GM21786 (cell line): ENCODE data around the gene NEK6.
"Not testable (repeated sequence)": the region's sequence is repeated elsewhere in the genome, so short reads cannot be mapped to it uniquely, and the experiment has no call there.

Source experiments
- ATAC-seq: cut with Tn5 transposase; IDR thresholded peaks from one replicate; pipeline ENCODE4 v1.9.1; 2021; ENCODE audit not compliant: unreplicated experiment

Gene NEK6

DNA sequence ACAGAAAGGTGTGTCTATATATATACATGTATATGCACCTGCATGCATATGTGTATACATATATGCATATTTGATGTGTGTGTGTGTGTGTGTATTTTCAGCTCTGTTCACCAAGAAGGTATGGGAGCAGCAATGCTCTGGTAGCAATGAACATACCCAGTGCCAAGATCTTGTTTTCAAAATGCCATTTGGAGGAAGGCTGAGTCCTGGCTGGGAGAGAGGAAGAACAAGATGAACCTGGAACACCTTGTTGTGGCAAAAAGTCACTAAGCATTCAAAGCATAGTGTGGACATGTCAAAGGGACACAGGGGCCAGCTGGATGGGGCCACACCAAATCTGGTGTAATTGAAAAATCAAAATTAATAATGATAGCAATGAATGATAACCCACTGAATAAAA is 31.8 kb upstream of the NEK6 start:
- no peak for ATAC-seq

DNA sequence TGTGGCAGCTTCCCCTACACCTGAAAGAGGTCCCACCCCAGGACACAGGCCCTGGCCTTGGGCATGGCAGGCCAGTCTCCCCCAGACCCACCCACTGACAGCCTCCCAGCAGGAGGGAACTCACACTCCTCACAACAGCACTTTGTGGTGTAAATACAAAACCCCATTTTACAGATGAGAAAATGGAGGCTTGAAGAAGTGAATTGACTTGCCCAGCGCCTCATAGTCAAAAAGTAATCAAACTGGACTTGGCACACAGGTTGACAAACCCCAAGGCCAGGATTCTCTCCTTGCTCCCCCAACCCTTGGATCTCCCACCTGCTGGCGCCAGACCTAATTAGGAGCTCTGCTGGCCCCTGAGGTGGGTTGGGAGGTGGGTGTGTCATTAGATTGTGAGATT is 29.2 kb upstream of the NEK6 start:
- no peak for ATAC-seq

DNA sequence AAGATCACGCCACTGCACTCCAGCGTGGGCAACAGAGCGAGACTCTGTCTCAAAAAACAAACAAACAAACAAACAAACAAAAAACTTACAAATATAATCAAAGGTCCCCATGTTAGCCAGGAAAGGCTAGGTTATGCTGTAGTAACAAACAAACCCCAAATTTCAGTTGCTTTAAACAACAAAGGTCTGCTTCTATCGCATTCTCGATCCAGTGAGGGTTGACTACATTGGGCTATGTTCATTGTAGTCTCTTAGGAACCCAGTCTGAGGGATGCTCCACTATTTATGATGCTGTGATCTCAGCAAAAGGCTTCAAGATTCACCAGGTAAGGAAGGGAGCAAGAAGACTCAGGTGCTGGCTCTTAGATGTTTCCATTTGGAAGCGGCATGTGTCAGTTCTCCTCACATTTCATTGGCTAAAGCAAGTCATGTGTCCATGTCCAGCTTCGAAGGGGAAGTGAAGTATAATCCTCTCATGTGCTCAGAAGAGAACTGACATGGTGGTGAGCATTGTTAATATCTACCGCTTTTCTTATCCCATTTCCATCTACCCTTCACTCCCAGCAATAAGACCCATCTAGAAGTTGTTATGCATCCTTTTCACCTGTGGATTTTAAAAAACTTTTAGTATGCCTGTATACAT is 26.5 kb upstream of the NEK6 start:
- ATAC-seq: no peak

DNA sequence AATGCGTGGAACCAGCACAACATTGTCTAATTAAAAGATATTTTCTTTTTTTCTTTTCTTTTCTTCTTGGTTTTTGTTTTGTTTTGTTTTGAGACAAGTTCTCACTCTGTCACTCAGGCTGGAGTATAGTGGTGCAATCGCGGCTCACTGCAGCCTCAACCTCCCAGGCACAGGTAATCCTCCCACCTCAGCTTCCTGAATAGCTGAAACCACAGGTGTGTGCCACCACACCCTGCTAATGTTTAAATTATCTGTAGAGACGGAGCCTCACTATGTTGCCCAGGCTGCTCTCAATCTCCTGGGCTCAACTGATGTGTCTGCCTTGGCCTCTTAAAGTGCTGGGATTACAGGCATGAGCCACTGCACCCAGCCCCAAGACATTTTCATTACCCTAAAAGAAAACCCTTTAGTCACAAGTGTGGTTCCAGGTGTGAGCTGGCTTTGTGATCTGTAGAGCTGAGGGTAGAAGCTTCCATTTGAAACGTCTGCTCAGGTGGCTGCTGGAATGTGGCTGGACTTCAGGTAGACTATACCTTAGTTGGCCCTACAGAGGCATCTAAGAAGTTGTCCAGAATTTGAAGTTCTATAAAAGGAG is 19.1 kb upstream of the NEK6 start:
- ATAC-seq: no peak

DNA sequence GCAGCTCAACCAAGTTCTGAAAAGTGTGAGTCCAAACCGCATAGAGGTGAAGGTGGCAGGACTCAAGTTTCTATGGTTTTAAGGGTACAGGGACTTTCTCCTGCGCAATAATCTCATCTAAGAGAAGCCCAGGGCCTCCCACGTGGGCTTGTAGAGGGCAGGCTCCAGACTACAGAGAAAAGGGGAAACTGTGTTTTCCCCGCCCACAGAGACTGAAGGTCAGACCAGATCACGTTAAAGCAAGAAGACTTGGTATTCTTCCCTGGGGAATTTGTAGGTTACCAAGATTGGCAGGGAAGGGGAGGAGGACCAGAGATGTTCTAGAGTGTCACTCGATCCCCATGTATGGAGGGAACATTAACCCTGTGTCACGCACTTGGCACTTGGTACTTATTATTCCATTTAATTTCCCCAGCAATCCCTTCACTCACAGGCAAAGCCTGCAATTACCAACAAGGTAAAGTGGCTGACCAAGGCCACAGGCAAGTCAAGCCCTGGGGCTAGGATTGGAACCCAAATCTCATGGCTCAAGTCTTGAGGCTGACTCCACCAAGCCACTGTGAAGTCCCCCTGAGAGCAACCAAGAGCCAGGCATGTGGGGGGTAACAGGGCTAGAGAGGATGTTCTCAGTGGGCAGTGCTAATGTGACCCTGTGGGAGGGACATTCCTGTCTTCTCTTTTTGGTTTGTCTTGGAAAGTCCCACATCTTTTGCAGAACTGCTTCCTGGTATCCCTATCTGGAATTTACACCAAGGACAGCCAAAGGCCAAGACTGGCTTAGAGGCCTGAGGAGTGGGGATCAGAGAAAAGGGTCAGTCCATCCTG is 18.3 kb upstream of the NEK6 start:
- peak; percentile 78 for ATAC-seq

DNA sequence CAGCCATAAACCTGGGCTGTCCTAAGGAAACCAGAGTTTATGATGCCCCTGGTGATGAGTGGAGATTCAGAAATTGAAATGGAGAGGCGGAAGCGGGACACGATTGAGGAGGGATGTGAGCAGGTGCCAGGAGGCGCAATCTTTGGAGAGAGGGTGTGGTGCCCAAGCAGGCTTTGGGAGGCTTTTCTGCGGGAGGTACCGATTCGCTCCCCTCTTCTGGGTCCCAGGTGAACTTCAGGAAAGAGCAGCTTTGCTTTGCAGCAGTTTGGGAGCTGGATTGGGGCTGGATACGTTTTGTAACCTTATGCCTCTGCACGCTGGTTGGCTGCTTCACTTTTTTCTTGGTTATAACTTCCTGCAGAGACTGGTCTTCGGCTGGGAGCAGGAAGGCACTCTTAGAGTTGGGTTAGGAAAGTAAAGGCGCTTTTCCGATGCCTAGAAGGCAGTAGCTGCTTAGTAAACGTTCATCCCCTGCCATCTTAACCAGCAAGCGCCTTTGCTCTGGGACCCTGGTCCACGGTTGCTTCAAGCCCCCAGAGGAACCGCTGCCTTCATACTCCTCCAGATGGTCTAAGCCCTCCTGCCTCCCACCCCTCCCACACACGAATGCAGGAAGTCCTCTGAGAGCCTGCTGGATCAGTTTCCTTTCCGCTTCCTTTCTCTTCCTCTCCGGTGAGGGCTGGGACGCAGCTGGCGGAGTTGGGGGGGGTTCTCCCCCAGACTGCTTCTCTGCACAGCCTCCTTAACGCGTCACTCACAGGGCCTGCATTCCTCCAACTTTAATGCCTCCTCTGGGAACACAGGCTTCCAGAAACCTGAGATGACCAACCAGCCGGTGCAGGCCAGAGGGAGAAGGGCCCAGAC is 15.2 kb upstream of the NEK6 start:
- no peak for ATAC-seq

DNA sequence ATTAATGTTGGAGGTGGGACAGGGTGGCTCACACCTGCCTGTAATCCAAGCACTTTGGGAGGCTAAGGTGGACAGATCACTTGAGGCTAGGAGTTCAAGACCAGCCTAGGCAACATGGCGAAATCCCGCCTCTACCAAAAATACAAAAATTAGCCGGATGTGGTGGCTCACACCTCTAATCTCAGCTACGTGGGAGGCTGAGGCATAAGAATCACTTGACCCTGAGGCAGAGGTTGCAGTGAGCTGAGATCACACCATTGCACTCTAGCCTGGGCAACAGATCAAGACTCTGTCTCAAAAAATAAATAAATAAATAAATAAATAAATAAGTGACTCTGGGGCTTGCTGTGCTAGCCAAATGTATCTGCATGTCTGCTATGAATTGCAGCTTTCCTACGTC is 10.4 kb upstream of the NEK6 start:
- not testable (repeated sequence) for ATAC-seq

DNA sequence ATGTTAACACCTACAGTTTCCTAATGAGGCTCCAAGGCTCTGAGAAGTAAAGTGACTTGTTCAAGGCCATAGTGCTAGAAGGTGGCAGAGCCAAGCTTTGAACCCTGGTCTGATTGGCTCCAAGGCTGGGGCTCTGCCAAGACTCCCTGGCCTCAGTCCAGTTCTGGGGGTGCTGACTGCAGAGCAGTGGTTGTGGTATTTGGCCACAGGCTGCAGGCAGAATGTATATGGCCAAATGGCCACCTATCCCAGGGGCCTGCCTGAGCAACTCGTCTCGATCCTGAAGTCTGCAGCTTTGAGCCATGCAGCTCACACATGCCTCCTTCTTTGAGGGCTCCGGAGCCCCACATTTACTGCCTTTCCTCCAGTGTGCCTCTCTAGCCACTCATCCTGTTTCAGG is 9.7 kb upstream of the NEK6 start:
- no peak for ATAC-seq

DNA sequence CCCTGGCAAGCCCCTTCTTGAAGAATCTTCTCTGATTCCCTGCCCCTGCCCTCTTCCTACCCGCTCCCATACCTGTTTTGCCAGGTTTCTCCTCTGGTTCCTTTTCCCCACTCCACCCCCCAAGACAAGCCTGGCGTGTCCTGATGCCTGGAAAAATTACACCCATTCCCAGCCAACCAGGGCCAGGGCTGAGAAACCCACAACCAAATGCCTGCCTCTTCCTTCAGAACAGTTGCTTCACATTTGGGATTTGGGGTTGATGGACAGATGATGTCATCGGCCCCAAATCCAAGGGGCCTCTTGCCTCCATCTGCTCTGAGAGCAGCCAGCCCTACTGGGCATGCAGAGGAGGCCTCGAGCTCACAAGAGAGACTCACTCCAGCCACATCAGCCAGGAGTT is 8.8 kb upstream of the NEK6 start:
- ATAC-seq: no peak

DNA sequence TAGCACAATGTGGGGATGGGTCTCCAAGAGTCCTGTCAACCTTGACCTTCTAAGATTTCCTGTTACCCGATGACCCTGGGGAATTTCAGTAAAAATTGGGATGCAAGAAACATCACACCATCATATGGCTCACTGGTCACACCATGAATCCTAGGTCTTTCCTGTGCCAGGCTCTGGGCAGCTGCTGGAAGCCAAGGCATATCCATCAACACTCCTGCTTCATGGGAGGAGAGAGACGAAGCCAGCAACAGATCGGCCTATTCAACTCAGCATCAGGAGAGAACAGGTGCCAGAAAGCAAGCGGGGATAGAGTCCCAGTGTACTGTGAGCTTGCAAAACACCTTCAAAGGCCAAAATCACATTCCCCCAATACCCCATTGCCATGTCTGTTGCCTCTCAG is 6.5 kb upstream of the NEK6 start:
- no peak for ATAC-seq

DNA sequence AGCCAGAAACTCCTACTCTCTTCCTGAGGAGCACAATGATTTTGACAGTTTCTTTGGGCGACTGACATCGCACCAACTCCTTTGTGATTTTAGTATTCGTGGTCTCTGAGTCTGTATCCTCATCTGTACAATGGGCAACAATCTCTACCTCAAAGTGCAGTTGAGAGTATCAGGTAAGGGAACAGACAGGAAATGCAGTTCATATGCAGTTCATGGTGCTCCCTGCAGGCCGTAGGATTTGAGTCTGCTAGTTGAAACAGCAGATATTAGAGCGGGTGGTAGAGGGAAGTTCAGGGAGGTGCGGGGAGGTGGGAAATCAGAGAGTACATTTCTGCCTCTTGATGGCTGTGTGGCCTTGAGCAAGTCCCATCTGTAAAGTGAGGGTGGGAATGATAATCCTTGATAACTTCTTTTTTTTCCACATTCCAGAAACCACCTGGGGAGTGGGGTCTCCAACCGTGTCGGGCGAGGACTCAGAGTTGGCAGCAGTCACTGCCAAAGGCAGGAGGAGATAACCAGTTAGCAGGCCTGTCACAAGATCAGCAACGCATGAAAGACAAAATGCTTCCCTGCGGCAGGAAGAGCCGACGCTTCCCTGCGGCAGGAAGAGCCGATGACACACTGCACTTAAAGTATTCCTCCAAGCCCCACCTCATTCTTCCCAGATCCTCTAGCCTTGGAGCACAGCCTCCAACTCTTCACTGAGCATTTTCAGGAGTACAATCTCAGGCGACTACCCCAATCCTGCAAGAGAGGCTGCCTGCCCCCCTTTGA is 6.0 kb upstream of the NEK6 start:
- no peak for ATAC-seq

DNA sequence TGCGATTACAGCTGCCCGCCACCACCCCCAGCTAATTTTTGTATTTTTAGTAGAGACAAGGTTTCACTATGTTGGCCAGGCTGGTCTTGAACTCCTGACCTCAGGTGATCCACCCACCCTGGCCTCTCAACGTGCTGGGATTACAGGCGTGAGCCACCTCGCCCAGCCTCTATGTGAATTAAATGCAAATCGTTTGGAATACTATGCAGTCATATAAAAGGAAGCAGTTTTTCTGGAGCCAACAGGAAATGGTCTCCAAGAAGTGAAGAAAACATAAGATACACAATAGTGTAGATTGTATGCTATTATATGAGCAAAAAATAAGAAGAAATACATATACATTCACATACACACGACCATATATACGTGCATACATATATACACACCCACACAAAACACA is 4.9 kb upstream of the NEK6 start:
- ATAC-seq: not testable (repeated sequence)

DNA sequence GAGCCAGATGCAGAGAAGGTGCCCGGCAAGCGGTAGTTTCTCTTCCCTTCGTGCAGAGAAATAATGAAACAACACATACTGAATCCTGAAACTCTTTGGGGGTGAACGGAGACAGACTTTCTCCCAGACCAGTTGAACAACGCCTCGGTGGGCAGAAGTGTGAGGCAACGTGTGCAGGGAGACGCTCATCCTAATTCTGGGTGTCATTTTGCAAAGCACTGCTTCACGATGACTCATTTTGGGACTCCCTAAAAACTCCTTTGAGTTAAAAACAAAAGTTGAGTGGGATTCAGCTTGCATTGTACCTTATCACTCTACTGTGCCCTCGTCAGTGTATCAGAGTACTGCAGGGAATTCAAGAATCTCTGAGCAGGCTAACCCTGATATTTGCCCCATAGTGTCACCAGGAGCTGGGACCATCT is 3.5 kb upstream of the NEK6 start:
- peak; percentile 70 for ATAC-seq

DNA sequence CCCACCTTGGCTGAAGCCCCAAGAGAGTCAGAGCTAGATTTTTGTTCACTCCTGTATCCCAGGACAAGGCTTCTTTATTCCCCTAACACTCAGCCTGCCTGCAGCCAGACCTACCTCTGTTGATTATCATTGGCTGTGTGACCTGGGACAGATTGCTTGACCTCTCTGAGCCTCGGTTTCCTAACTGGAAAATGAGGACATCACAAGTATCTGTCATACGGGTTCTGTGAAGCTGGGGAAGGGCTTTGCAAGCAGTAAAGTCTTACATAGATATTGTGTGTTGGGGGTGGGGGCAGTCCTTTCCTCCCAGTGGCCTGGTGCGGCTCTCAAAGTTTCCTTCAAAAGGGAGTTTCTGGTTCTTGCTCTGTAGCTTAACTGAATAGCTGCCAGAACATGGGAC is 2.5 kb upstream of the NEK6 start:
- no peak for ATAC-seq

DNA sequence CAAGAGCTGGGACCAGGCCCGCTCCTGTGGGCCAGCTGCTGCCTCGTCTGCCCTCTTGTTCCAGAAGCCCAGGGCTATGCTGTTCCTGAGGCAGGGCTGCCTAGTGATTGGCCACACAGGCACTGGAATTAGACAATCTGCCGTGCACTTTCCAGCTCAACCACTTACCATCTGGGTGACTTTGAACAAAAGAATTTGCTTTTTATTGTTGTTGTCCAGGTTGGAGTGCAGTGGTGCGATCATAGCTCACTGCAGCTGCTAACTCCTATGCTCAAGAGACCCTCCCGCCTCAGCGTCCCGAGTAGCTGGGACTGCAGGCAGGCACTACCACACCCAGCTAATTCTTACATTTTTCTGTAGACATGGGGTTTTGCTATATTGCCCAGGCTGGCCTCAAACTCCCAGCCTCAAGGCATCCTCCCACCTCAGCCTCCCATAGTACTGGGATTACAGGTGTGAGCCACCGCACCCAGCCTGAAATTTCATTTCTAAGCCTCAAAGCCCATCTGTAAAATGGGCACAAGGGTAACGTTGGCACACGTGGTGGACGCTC is 1.2 kb upstream of the NEK6 start:
- ATAC-seq: no peak

DNA sequence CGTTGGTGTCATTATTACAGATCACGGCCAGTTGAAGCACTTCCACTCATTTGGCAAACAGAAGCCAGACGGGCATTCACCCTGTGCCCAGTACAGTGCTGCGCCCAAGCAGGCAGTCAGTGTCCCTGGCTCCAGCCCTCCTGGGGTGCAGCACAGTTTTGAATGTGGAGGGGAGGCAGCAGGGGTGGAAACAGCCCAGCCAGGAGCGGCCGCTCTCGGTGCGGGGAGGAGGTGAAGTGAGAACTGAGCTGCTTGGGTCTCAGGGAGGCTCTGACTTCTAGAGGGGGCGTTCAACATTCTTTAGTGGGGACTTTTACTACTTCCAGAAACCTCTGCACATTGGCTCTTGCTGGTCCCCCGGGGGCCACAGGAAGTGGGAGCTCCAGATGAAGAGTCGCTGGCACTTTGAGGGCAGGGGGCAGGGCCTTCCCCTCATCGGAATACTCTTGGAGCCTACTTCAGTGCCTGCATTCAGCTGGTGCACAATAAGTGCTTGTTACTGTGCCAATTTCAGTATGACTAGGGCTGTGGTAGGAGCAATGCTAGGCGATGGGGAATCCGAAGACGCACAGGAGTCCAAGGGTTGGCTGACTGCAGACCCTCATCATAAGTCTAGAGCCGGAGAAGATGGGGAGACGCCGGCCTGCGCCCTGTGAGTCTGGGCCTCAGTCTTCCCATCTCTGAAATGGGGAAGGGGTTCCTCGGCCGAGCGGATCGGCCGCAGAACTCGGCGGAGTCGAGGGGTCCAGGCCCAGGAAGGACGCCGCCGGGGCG is 492 bp upstream of the NEK6 start:
- ATAC-seq: no peak

DNA sequence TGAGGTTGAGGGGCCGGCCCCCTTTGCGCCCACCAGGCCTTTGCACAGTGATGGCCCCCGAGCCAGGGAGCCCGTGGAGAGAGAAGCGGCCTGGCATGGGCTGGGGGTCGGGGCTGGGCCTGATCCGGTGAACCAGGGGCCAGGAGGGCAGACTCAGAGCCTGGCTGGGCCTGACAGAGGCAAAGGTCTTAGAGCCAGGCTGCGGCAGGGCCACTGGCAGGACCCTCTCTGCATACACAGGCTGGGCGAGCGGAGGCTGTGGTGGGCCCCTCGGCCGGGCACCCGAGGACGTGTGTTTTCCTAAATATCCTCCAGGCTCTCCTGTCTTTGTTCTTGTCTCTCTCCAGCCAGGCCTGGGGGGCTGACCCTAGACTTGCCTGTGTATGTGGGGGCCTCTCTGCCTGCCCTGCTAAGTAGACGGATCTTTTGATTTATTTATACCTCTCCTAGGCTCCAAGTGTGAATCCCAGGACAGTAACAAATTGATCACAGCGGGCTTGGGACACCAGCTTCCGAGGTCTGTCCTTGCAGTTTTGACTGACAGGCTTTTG is 933 bp downstream of the NEK6 start:
- no peak for ATAC-seq

DNA sequence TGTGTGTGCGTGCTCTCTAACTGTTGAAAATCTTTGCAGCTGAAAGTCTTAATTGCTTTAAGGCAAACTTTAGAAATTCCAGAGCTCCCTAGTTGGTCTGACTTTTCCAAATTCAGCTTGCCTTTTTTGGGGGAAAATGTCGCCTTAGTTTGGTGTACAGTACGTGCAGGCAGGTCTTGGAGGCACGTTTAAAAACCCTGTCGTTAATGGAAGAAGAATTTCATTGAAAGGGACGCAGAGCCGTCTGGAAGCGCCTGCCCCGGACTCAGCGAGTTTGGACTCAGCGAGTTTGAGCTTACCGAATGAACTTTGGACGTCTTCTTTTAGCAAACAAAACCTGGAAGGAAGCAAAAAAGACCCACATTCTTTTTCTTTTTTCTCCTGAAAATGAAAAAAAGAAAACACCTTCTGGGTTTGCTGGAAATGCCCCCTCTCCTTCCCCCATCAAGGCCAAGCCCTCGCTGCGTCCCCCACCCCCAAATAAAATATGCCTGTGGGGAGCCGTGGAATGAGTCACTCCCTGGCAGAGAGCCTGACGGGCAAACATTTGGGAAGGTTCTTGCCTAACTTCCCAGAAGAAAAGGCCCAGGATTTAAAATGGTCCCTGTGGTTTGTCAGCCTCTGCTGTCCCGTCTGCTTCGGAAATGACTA is 1.5 kb downstream of the NEK6 start:
- ATAC-seq: no peak
